Endodermal cell (in vitro differentiated cells): Measurements from ENCODE around the gene DAPK1. TPM values are rescaled to one million over a fixed set of nuclear protein-coding genes. Genes with fewer than 3 reads are reported as not detected.

ENCODE experiments used
- DNase-seq: peaks from one replicate; pipeline ENCODE4 v3.0.0-alpha.2; 2017
- H3K27ac ChIP-seq: 2 replicates; pipeline ENCODE4 v1.5.1; 2013; ENCODE audit warnings: mild to moderate bottlenecking, low read depth, low read length, moderate library complexity
- H3K27me3 ChIP-seq: 2 replicates; pipeline ENCODE4 v1.6.1; 2013; ENCODE audit warnings: mild to moderate bottlenecking, low read length, moderate library complexity; ENCODE audit not compliant: insufficient read depth, control insufficient read depth, poor library complexity, severe bottlenecking
- H3K36me3 ChIP-seq: 2 replicates; pipeline ENCODE4 v1.7.0; 2013; ENCODE audit warnings: mild to moderate bottlenecking, low read length, moderate library complexity; ENCODE audit not compliant: control insufficient read depth, insufficient read depth
- H3K4me1 ChIP-seq: one replicate; pipeline ENCODE4 v1.7.0; 2013; ENCODE audit warnings: low read length; ENCODE audit not compliant: control insufficient read depth, insufficient read depth
- H3K4me3 ChIP-seq: 2 replicates; pipeline ENCODE4 v1.5.1; 2013; ENCODE audit warnings: mild to moderate bottlenecking, low read length, moderate library complexity
- H3K9ac ChIP-seq: 2 replicates; pipeline ENCODE4 v1.6.1; 2013; ENCODE audit warnings: mild to moderate bottlenecking, low read length, moderate library complexity; ENCODE audit not compliant: poor library complexity, severe bottlenecking; ENCODE audit errors: extremely low read depth
- H3K9me3 ChIP-seq: 2 replicates; pipeline ENCODE4 v1.6.1; 2013; ENCODE audit warnings: mild to moderate bottlenecking, low read length, moderate library complexity; ENCODE audit not compliant: control insufficient read depth
- H3K27ac Mint-ChIP-seq: 2 replicates; pipeline ENCODE4 v1.8.0; 2020; ENCODE audit warnings: mixed read lengths
- H3K27me3 Mint-ChIP-seq: 2 replicates; pipeline ENCODE4 v1.8.0; 2021; ENCODE audit warnings: mild to moderate bottlenecking, mixed read lengths; ENCODE audit not compliant: insufficient read depth
- H3K36me3 Mint-ChIP-seq: 2 replicates; pipeline ENCODE4 v1.8.0; 2020; ENCODE audit warnings: low read depth, mixed read lengths
- H3K4me1 Mint-ChIP-seq: 2 replicates; pipeline ENCODE4 v1.8.0; 2020; ENCODE audit warnings: mixed read lengths
- H3K4me3 Mint-ChIP-seq: 2 replicates; pipeline ENCODE4 v1.8.0; 2020; ENCODE audit warnings: mild to moderate bottlenecking, moderate library complexity, mixed read lengths
- H3K9me3 Mint-ChIP-seq: 2 replicates; pipeline ENCODE4 v1.8.0; 2020; ENCODE audit warnings: mild to moderate bottlenecking, mixed read lengths
- whole genome bisulfite sequencing, 2 experiments: methylation state at CpG; one replicate each; pipeline versions ENCODE4 v1.1.5 to v1.1.7; 2013; ENCODE audit warnings: missing lambda C conversion rate in 2 of 2, mixed read lengths in 1 of 2; ENCODE audit not compliant: insufficient coverage in 1 of 2, insufficient read length in 1 of 2; 5-methylcytosine and 5-hydroxymethylcytosine counted together
- total RNA-seq, 2 donors: library from RNA; stranded (reverse); fragmentation: NEBNext Ultra II Directional in 1 of 2; extraction: Animal tissue kit (Norgen Biotek cat#: 25700) in 1 of 2; gene quantifications; 2 replicates in 1 of 2; 3 replicates in 1 of 2; pipeline ENCODE4 v1.2.1, GENCODE V29; 2021
- TF ChIP-seq, protein P1 (sequence below): fragments of 200-600 bp; sonication (generic); conservative IDR thresholded peaks from 2 replicates; pipeline ENCODE4 v1.5.0; 2021; ENCODE audit warnings: antibody characterized with exemption, mild to moderate bottlenecking

The DAPK1 gene
- total RNA-seq, 2 donors from 2014 or later = 117 to 139 TPM

GRCh38 chr9:87568401-87568800, 70.7 kb downstream of the DAPK1 start:
- Mint-ChIP-seq H3K36me3 (peaks cover 14% of the 10 kb centered on the region), H3K27ac (no peak overlapping the region), H3K9me3 (no peaks in the 10 kb centered on the region), H3K27me3 (no peaks in the 10 kb centered on the region), H3K4me3 (peak overlapping the region; percentile 27), H3K4me1 (peaks cover 76% of the 10 kb centered on the region)
- H3K9me3 ChIP-seq = no peaks in the 10 kb centered on the region
- H3K27me3 ChIP-seq = no peaks in the 10 kb centered on the region
- H3K9ac ChIP-seq = no peak overlapping the region
- WGBS, 2 experiments = 94% methylated on average over 3 of the region's 3 CpGs; no CpG with 5 or more reads in 1 of the 2 experiments
- peaks cover 20% of the 10 kb centered on the region for H3K4me1 ChIP-seq
- no peak overlapping the region for H3K4me3 ChIP-seq
- no peak for DNase-seq
- no peak overlapping the region for H3K27ac ChIP-seq
- TF ChIP-seq, protein P1, sequence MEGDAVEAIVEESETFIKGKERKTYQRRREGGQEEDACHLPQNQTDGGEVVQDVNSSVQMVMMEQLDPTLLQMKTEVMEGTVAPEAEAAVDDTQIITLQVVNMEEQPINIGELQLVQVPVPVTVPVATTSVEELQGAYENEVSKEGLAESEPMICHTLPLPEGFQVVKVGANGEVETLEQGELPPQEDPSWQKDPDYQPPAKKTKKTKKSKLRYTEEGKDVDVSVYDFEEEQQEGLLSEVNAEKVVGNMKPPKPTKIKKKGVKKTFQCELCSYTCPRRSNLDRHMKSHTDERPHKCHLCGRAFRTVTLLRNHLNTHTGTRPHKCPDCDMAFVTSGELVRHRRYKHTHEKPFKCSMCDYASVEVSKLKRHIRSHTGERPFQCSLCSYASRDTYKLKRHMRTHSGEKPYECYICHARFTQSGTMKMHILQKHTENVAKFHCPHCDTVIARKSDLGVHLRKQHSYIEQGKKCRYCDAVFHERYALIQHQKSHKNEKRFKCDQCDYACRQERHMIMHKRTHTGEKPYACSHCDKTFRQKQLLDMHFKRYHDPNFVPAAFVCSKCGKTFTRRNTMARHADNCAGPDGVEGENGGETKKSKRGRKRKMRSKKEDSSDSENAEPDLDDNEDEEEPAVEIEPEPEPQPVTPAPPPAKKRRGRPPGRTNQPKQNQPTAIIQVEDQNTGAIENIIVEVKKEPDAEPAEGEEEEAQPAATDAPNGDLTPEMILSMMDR = no peak
- H3K36me3 ChIP-seq = peaks cover 28% of the 10 kb centered on the region

DNA sequence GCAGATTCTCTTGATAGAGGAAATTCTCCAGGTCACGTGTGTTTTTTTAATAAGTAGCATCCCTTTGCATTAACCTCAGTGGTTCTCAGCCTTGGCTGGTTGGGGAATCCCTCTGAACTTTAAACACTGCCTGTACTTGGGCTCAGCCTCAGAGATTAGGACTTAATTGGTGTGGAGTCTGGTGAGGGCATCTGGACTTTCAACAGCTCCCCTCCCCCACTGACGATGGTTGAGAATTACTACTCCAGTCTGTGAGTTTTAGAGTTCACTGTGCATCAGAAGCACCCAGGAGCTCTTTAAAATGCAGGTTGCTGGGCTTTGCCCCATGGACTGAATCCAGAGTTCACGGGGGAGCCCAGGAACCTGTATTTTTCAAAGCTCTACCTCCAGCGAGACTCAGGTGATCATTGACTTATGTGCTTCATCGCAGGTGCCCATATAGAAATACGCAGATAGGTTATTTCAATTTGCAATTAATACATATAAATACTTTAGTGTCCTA, 71.4 kb downstream of the DAPK1 start:
- peak overlapping the region; percentile 41 for H3K27ac Mint-ChIP-seq
- H3K4me3 ChIP-seq = peak overlapping the region; percentile 55
- peaks cover 20% of the 10 kb centered on the region for H3K4me1 ChIP-seq
- DNase-seq = no peak
- peaks cover 31% of the 10 kb centered on the region for H3K36me3 ChIP-seq
- peak overlapping the region; percentile 27 for H3K4me3 Mint-ChIP-seq
- no peaks in the 10 kb centered on the region for H3K27me3 ChIP-seq
- TF ChIP-seq, protein P1 = no peak
- H3K36me3 Mint-ChIP-seq = peaks cover 8% of the 10 kb centered on the region
- no peaks in the 10 kb centered on the region for H3K9me3 Mint-ChIP-seq
- no peak overlapping the region for H3K27ac ChIP-seq
- peaks cover 70% of the 10 kb centered on the region for H3K4me1 Mint-ChIP-seq
- WGBS, 2 experiments = 87% methylated on average over 6 of the region's 6 CpGs; no CpG with 5 or more reads in 1 of the 2 experiments
- no peak overlapping the region for H3K9ac ChIP-seq
- no peaks in the 10 kb centered on the region for H3K9me3 ChIP-seq
- H3K27me3 Mint-ChIP-seq = no peaks in the 10 kb centered on the region

- peaks cover 7% of the 10 kb centered on the region for H3K36me3 Mint-ChIP-seq
- peaks cover 20% of the 10 kb centered on the region for H3K4me1 ChIP-seq
- H3K36me3 ChIP-seq = peaks cover 34% of the 10 kb centered on the region
- peaks cover 68% of the 10 kb centered on the region for H3K4me1 Mint-ChIP-seq
- peak overlapping the region; percentile 27 for H3K4me3 Mint-ChIP-seq
- H3K9me3 ChIP-seq = no peaks in the 10 kb centered on the region
- TF ChIP-seq, protein P1 = no peak
- peak overlapping the region; percentile 41 for H3K27ac Mint-ChIP-seq
- H3K9ac ChIP-seq = no peak overlapping the region
- H3K4me3 ChIP-seq = peak overlapping the region; percentile 55
- H3K9me3 Mint-ChIP-seq = no peaks in the 10 kb centered on the region
- DNase-seq = no peak
- no peaks in the 10 kb centered on the region for H3K27me3 Mint-ChIP-seq
- H3K27me3 ChIP-seq = no peaks in the 10 kb centered on the region
- 80 to 81% methylated on average over 2 to 5 of the region's 5 CpGs for WGBS, 2 experiments
- H3K27ac ChIP-seq = no peak overlapping the region
Observed at GRCh38 chr9:87569518-87569917, 71.9 kb downstream of the DAPK1 start.
